MCF 10A (cell line): ENCODE measurements around the gene PTGIS. TPM values are rescaled to one million over a fixed set of nuclear protein-coding genes. Genes with fewer than 3 reads are reported as not detected.
"Not testable (repeated sequence)": the region's sequence is repeated elsewhere in the genome, so short reads cannot be mapped to it uniquely, and the experiment has no call there.

Experiments
- BruUV-seq: library from RNA; stranded (reverse); fragments of 400-500 nt; replicated peaks from 2 replicates; lab custom pipeline; 2021; lab: Mats Ljungman, UMichigan
- CTCF ChIA-PET: fragments of 300-600 bp; sonication (Branson Sonifier 250); formaldehyde crosslinking; extraction: SDS; loops from one replicate; lab custom pipeline; 2021; ENCODE audit warnings: antibody characterized with exemption, inconsistent platforms; lab: Yijun Ruan, JAX
- POLR2A ChIA-PET: fragments of 300-600, 350-650 bp; sonication (Branson Sonifier 250); formaldehyde crosslinking; extraction: SDS; loops from one replicate; lab custom pipeline; 2020; ENCODE audit warnings: antibody characterized with exemption, inconsistent platforms; lab: Yijun Ruan, JAX
- DNase-seq: peaks from one replicate; pipeline ENCODE4 v3.0.0-alpha.2; 2018; ENCODE audit not compliant: unreplicated experiment
- H3K27ac Mint-ChIP-seq: one replicate; pipeline ENCODE4 v1.8.0; 2022; ENCODE audit warnings: mild to moderate bottlenecking, low read depth, mixed read lengths; ENCODE audit not compliant: unreplicated experiment
- H3K27me3 Mint-ChIP-seq: one replicate; pipeline ENCODE4 v1.8.0; 2022; ENCODE audit warnings: mixed read lengths; ENCODE audit not compliant: insufficient read depth, unreplicated experiment
- H3K36me3 Mint-ChIP-seq: one replicate; pipeline ENCODE4 v1.8.0; 2022; ENCODE audit warnings: mild to moderate bottlenecking, moderate library complexity, mixed read lengths; ENCODE audit not compliant: insufficient read depth, unreplicated experiment
- H3K4me1 Mint-ChIP-seq: one replicate; pipeline ENCODE4 v1.8.0; 2022; ENCODE audit warnings: mixed read lengths; ENCODE audit not compliant: insufficient read depth, unreplicated experiment
- H3K4me3 Mint-ChIP-seq: one replicate; pipeline ENCODE4 v1.8.0; 2022; ENCODE audit warnings: mild to moderate bottlenecking, moderate library complexity, mixed read lengths; ENCODE audit not compliant: unreplicated experiment
- H3K9me3 Mint-ChIP-seq: one replicate; pipeline ENCODE4 v1.8.0; 2022; ENCODE audit warnings: mixed read lengths; ENCODE audit not compliant: unreplicated experiment
- intact Hi-C: fragments of 100-400 bp; cut with micrococcal nuclease; formaldehyde crosslinking; loops from 2 replicates; pipeline ENCODE4 v1.14.1; 2022
- total RNA-seq: library from RNA; stranded (reverse); gene quantifications from 2 replicates; pipeline ENCODE4 v1.2.3, GENCODE V29; 2022
- TF ChIP-seq, protein P1 (sequence below): fragments of 200-600 bp; IDR thresholded peaks from one replicate; pipeline ENCODE4 v1.8.0; 2022; ENCODE audit warnings: antibody characterized with exemption, mild to moderate bottlenecking; ENCODE audit not compliant: unreplicated experiment

Gene PTGIS
- total RNA-seq, 1 experiment from 2014 or later = not detected

DNA sequence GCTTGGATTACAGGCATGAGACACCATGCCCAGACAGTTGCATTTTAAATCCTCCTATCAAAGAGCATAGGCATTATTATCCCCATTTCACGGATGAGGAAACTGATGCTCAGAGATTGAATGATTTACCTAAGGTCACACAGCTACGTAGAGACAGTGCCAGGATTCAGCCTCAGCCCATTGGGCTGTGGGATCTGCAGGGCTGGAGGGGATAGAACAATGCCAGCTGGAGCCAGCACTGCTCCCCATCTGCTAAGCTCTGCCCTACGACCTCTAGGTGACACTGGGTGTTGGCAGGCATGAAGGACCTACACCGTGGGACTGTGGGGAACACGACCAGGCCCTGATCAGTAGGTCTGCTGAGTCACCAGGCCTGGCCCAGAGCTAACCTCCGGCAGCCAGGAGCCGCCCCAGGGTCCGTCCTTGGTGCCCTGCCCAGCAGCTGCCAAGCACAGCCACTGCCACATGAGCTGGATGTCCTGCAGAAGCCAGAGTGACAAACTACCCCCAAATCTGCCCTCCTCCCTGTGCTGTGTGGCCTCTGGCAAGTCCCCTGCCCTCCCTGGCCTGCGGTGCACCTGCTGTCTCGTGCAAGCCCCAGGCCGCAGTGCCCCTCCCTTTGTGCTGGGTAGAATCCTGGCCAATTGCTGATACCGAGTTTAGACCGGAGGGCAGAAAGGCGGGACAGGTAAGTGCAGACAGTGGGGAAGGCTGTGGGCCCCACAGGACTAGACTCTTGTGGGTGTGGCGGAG lies 47.6 kb upstream of the PTGIS start:
- H3K27me3 Mint-ChIP-seq = no peaks in the 10 kb centered on the region
- ChIA-PET CTCF (interaction anchor here (0.8 to 14.3 kb wide), 5 partner anchors 8 to 227 kb away, joined by 3 to 354 read pairs (median 3); no protein-coding TSS in a partner anchor), POLR2A (interaction anchor here (0.6 to 1.9 kb wide), 8 partner anchors 11 to 238 kb away, joined by 3 to 9 read pairs (median 3); no protein-coding TSS in a partner anchor)
- TF ChIP-seq, protein P1, sequence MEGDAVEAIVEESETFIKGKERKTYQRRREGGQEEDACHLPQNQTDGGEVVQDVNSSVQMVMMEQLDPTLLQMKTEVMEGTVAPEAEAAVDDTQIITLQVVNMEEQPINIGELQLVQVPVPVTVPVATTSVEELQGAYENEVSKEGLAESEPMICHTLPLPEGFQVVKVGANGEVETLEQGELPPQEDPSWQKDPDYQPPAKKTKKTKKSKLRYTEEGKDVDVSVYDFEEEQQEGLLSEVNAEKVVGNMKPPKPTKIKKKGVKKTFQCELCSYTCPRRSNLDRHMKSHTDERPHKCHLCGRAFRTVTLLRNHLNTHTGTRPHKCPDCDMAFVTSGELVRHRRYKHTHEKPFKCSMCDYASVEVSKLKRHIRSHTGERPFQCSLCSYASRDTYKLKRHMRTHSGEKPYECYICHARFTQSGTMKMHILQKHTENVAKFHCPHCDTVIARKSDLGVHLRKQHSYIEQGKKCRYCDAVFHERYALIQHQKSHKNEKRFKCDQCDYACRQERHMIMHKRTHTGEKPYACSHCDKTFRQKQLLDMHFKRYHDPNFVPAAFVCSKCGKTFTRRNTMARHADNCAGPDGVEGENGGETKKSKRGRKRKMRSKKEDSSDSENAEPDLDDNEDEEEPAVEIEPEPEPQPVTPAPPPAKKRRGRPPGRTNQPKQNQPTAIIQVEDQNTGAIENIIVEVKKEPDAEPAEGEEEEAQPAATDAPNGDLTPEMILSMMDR = no peak
- no peak overlapping the region for H3K4me3 Mint-ChIP-seq
- H3K4me1 Mint-ChIP-seq = peaks cover 13% of the 10 kb centered on the region
- no peaks in the 10 kb centered on the region for H3K9me3 Mint-ChIP-seq
- H3K27ac Mint-ChIP-seq = no peak overlapping the region
- intact Hi-C loops = no loop called here
- peak; percentile 64 for DNase-seq
- H3K36me3 Mint-ChIP-seq = no peaks in the 10 kb centered on the region
- BruUV-seq = no TSS peak

DNA sequence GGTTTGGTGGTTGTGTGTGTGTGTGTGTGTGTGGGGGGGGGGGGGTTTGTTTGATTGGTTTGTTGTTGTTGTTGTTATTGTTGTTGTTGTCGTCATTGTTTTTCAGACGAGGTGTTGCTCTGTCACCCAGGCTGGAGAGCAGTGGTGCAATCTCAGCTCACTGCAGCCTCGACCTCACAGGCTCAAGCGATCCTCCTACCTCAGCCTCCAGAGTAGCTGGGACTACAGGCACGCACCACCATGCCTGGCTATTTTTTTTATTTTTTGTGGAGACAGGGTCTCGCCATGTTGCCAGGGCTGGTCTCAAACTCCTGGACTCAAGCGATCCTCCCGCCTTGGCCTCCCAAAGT lies 47.1 kb upstream of the PTGIS start:
- CTCF ChIA-PET = interaction anchor here (0.8 to 14.3 kb wide), 8 partner anchors 43 to 272 kb away, joined by 3 to 354 read pairs (median 3); no protein-coding TSS in a partner anchor
- DNase-seq, intact Hi-C loops, H3K4me3 Mint-ChIP-seq, H3K27ac Mint-ChIP-seq, BruUV-seq, H3K27me3 Mint-ChIP-seq, H3K9me3 Mint-ChIP-seq, H3K36me3 Mint-ChIP-seq: not testable (repeated sequence)
- POLR2A ChIA-PET = interaction anchor here (0.8 to 1.9 kb wide), 6 partner anchors 11 to 238 kb away, joined by 3 to 9 read pairs (median 4); no protein-coding TSS in a partner anchor
- H3K4me1 Mint-ChIP-seq = peaks cover 15% of the 10 kb centered on the region

DNA sequence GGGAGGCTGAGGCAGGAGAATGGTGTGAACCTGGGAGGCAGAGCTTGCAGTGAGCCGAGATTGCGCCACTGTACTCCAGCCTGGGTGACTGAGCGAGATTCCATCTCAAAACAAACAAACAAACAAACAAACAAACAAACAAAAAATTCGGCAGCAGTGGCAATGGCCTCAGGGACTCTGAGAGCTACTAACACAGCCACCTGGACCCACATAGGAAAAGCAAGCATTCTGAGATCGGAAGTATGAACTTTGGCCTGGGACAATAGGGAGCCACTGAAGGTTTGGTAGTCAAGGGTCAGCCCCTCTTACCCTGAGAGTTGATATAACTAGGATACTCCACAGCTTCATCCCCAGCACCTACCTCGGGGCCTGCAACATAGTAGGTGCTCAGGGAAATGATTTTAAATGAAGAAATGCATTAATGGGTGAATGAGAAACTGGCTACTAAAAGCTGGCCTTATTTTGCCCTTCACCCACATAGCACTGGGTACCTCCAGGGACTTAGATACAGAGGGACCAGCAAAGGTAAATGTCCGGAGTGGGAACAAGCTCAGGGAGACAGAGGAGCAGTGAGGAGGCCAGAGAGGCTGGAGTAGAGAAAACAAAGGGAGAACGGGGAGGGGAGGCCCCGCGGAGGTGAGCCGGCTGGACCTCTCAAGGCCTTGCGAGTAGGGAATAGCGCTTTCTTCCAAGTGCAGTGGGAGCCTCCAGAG lies 46.6 kb upstream of the PTGIS start:
- intact Hi-C loops = no loop called here

DNA sequence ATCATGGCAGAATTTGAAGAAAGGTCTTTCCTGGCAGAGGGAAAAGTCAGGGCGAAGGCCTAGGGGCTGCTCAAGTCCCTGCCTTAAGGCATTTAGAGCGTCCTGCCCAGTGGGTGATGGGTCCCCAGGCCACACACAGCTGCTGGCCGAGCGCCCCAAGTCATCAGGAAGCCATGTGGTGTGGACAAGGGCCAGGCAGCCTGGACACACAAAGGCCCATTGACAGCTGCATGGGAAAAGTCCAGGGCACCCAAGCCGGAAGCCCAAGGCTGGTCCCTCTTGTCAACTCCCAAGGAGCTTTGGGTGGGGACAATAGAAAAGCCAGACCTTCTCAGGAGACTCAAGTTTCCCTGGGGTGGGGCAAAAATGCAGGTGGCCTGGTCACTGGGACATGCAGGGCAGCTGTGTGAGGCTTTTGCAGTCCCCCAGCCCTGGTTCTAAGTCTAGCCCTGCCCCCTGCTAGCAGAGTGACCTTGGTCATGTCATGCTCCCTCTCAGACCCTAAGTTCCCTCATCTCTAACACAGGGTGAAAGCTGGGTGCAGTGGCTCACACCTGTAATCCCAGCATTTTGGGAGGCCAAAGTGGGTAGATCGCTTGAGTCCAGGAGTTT lies 44.3 kb upstream of the PTGIS start:
- Mint-ChIP-seq H3K36me3 (no peaks in the 10 kb centered on the region), H3K27me3 (no peaks in the 10 kb centered on the region), H3K4me3 (no peak overlapping the region), H3K9me3 (no peaks in the 10 kb centered on the region), H3K4me1 (peaks cover 15% of the 10 kb centered on the region), H3K27ac (no peak overlapping the region)
- ChIA-PET CTCF (interaction anchor here (0.6 to 14.3 kb wide), 33 partner anchors 9 to 488 kb away, joined by 3 to 411 read pairs (median 4); no protein-coding TSS in a partner anchor), POLR2A (interaction anchor here (0.6 to 1.1 kb wide), 5 partner anchors 192 to 235 kb away, joined by 3 to 4 read pairs (median 3); partner anchors contain the start of gene SLC9A8)
- no peak for DNase-seq
- intact Hi-C loops = no loop called here
- TF ChIP-seq, protein P1 = no peak
- BruUV-seq = no TSS peak

More for the DNA sequence above, 46.6 kb upstream of the PTGIS start:
- Mint-ChIP-seq H3K27ac (no peak overlapping the region), H3K4me1 (peaks cover 15% of the 10 kb centered on the region), H3K4me3 (no peak overlapping the region), H3K36me3 (no peaks in the 10 kb centered on the region), H3K27me3 (no peaks in the 10 kb centered on the region), H3K9me3 (no peaks in the 10 kb centered on the region)
- POLR2A ChIA-PET = interaction anchor here (0.6 to 1.9 kb wide), 5 partner anchors 24 to 455 kb away, joined by 3 to 9 read pairs (median 4); partner anchors contain the start of gene RNF114
- no peak for DNase-seq
- CTCF ChIA-PET = interaction anchor here (0.6 to 14.3 kb wide), 10 partner anchors 44 to 273 kb away, joined by 3 to 354 read pairs (median 3); no protein-coding TSS in a partner anchor
- no TSS peak for BruUV-seq
- TF ChIP-seq, protein P1 = no peak

DNA sequence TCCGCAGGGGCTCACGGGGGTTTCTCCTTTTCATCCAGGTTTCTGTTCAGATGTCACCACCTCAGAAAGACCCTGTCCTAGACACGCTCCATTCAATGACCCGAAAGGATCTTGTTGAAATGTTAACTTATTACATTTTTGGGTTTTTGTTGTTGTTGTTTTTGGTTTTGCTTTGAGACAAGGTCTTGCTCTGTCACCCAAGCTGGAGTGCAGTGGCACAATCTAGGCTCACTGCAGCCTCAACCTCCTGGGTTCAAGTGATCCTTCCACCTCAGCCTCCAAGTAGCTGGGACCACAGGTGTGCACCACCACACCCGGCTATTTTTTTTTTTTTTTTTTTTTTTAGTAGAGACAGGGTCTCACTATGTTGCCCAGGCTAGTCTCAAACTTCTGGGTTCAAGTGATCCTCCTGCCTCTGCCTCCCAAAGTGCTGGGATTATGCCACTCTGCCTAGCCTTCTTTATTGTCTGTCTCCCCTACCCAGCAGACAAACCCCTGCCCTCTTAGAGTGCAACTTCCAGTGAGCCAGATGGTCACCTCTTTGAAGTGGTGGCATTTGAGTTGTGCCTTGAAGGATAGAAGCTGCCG lies 43.7 kb upstream of the PTGIS start:
- H3K4me1 Mint-ChIP-seq = peaks cover 15% of the 10 kb centered on the region
- POLR2A ChIA-PET = interaction anchor here (0.9 to 1.1 kb wide), 2 partner anchors 202 to 229 kb away, joined by 3 to 4 read pairs; partner anchors contain the start of gene SLC9A8
- BruUV-seq = not testable (repeated sequence)

More for the DNA sequence above, 43.7 kb upstream of the PTGIS start:
- H3K27ac Mint-ChIP-seq, H3K36me3 Mint-ChIP-seq, H3K27me3 Mint-ChIP-seq, H3K9me3 Mint-ChIP-seq, DNase-seq, H3K4me3 Mint-ChIP-seq: not testable (repeated sequence)
- intact Hi-C loops = loop anchor here (1.0 to 2.0 kb wide), 4 partner anchors 210 to 317 kb away; no protein-coding TSS in a partner anchor
- CTCF ChIA-PET = interaction anchor here (0.6 to 14.3 kb wide), 29 partner anchors 9 to 460 kb away, joined by 3 to 411 read pairs (median 4); no protein-coding TSS in a partner anchor
